Activated gamma-delta T cell treated with anti-CD3 and anti-CD28 coated beads, Interleukin-2, amount 50 U/mL, for 16 hours (primary cell): Measurements from ENCODE around the gene C1QTNF8.

ENCODE experiments used
- DNase-seq: peaks from one replicate; pipeline ENCODE4 v3.0.0-alpha.2; 2020; ENCODE audit warnings: low read depth

Gene C1QTNF8

GRCh38 chr16:1060416-1061340 is 35.4 kb downstream of the C1QTNF8 start:
- no peak for DNase-seq

- DNase-seq = no peak
Observed at GRCh38 chr16:1059310-1059709, 36.7 kb downstream of the C1QTNF8 start.

- DNase-seq = no peak
Observed at GRCh38 chr16:1058216-1058615, 37.8 kb downstream of the C1QTNF8 start.

GRCh38 chr16:1057252-1057932 is 38.7 kb downstream of the C1QTNF8 start:
- peak; percentile 44 for DNase-seq

- DNase-seq = no peak
Observed at GRCh38 chr16:1056196-1056595, 39.8 kb downstream of the C1QTNF8 start.

- no peak for DNase-seq
Observed at GRCh38 chr16:1055557-1055924, 40.5 kb downstream of the C1QTNF8 start.

- no peak for DNase-seq
Observed at GRCh38 chr16:1054660-1055556, 41.1 kb downstream of the C1QTNF8 start.

- DNase-seq = no peak
Observed at GRCh38 chr16:1053700-1054368, 42.2 kb downstream of the C1QTNF8 start.

GRCh38 chr16:1053121-1053521 is 42.9 kb downstream of the C1QTNF8 start:
- DNase-seq = no peak

GRCh38 chr16:1052721-1053120 is 43.3 kb downstream of the C1QTNF8 start:
- no peak for DNase-seq

GRCh38 chr16:1051446-1051845 is 44.6 kb downstream of the C1QTNF8 start:
- DNase-seq = no peak

GRCh38 chr16:1050921-1051320 is 45.1 kb downstream of the C1QTNF8 start:
- DNase-seq = no peak

- DNase-seq = no peak
Observed at GRCh38 chr16:1050516-1050915, 45.5 kb downstream of the C1QTNF8 start.

GRCh38 chr16:1049976-1050247 is 46.1 kb downstream of the C1QTNF8 start:
- DNase-seq = no peak

GRCh38 chr16:1049113-1049975 is 46.7 kb downstream of the C1QTNF8 start:
- no peak for DNase-seq

- DNase-seq = no peak
Observed at GRCh38 chr16:1048442-1049112, 47.5 kb downstream of the C1QTNF8 start.

- no peak for DNase-seq
Observed at GRCh38 chr16:1047801-1048200, 48.2 kb downstream of the C1QTNF8 start.

GRCh38 chr16:1047123-1047522 is 48.9 kb downstream of the C1QTNF8 start:
- DNase-seq = no peak

- DNase-seq = no peak
Observed at GRCh38 chr16:1045993-1046911, 49.8 kb downstream of the C1QTNF8 start.
